ENCODE results near the gene PRDM5.

PRDM5 gene

DNA sequence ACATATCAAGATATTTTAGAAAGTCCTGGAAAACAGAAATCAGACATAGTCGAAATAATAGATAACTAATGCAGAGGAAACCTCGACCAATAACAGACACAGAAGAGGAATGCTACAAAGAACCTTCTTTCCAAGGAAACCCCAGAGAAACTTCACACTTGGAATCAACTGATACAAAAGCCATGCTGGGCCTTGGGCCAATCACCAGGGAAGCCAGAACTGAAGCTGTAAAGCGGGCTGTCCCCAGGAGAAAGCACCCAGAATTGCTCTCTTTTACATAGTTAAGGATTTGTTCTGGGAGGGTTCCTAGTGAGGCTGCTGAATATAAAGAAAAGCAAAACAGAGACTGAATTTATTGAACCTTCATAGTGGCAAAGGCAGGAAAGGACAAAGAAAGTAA, 100.5 kb downstream of the PRDM5 start:
- no peak overlapping the region for H3K4me3 ChIP-seq (ENCODE audit: insufficient read length, low read depth)
- no peaks in the 10 kb centered on the region for H3K9me3 ChIP-seq (ENCODE audit: insufficient read depth, low read length)
- no peak overlapping the region for H3K9ac ChIP-seq (ENCODE audit: insufficient read length, low read depth)
- peaks cover 3% of the 10 kb centered on the region for H3K36me3 ChIP-seq (ENCODE audit: insufficient read depth, insufficient read length, low read length)
- no peaks in the 10 kb centered on the region for H3K27me3 ChIP-seq (ENCODE audit: insufficient read depth, insufficient read length)
- no peaks in the 10 kb centered on the region for H3K4me1 ChIP-seq (ENCODE audit: insufficient read depth, insufficient read length)
- DNase-seq (ENCODE audit: low read depth, low spot score): no peak
- TF ChIP-seq ZNF274 (IDR thresholded peaks at IDR 0.05; ENCODE audit: low read depth, low read length) (no peak), SUZ12 (IDR thresholded peaks at IDR 0.05; ENCODE audit: extremely low read depth, insufficient read depth, insufficient read length) (no peak), YY1 (IDR thresholded peaks at IDR 0.05; ENCODE audit: insufficient read depth, insufficient read length) (no peak)

- Histone ChIP-seq H3K27me3 (ENCODE audit: insufficient read depth, insufficient read length) (no peaks in the 10 kb centered on the region), H3K4me3 (ENCODE audit: insufficient read length, low read depth) (no peak overlapping the region), H3K4me1 (ENCODE audit: insufficient read depth, insufficient read length) (no peaks in the 10 kb centered on the region), H3K9me3 (ENCODE audit: insufficient read depth, low read length) (no peaks in the 10 kb centered on the region), H3K36me3 (ENCODE audit: insufficient read depth, insufficient read length, low read length) (peaks cover 5% of the 10 kb centered on the region), H3K9ac (ENCODE audit: insufficient read length, low read depth) (no peak overlapping the region)
- TF ChIP-seq YY1 (IDR thresholded peaks at IDR 0.05; ENCODE audit: insufficient read depth, insufficient read length) (no peak), SUZ12 (IDR thresholded peaks at IDR 0.05; ENCODE audit: extremely low read depth, insufficient read depth, insufficient read length) (no peak), ZNF274 (IDR thresholded peaks at IDR 0.05; ENCODE audit: low read depth, low read length) (no peak)
- no peak for DNase-seq (ENCODE audit: low read depth, low spot score)
These were observed 101.5 kb downstream of the PRDM5 start for GRCh38 chr4:120821029-120821428.

DNA sequence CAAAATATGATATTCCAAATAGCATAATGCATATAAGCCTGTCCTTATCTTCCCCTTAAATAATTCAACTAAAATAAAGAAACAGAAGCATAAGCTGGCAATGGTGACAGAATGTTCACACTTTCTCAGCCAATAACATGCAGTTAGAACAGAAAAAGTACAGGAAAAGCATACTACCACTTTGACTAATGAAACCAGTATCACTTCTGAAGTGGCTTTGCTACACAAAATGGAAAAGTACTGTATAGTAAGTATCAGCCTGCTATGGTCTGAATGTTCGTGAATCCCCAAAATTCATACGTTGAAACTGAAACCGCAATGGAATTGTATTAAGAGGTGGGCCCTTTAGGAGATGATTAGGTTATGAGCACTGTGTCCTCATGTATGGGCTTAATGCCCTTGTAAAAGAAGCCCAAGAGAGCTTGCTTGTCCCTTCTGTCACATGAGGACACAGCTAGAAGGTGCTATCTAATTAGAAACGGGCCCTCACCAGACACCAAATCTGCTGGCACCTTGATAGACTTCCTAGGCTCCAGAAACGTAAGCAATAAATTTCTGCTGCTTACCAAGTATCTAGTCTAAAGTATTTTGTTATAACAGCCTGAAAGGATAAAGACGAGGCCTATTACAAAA, 102.6 kb downstream of the PRDM5 start:
- H3K27me3 ChIP-seq (ENCODE audit: insufficient read depth, insufficient read length): no peaks in the 10 kb centered on the region
- TF ChIP-seq SUZ12 (IDR thresholded peaks at IDR 0.05; ENCODE audit: extremely low read depth, insufficient read depth, insufficient read length) (no peak), YY1 (IDR thresholded peaks at IDR 0.05; ENCODE audit: insufficient read depth, insufficient read length) (no peak), ZNF274 (IDR thresholded peaks at IDR 0.05; ENCODE audit: low read depth, low read length) (no peak)
- no peaks in the 10 kb centered on the region for H3K9me3 ChIP-seq (ENCODE audit: insufficient read depth, low read length)
- H3K4me1 ChIP-seq (ENCODE audit: insufficient read depth, insufficient read length): no peaks in the 10 kb centered on the region
- DNase-seq (ENCODE audit: low read depth, low spot score): no peak
- no peak overlapping the region for H3K4me3 ChIP-seq (ENCODE audit: insufficient read length, low read depth)
- H3K36me3 ChIP-seq (ENCODE audit: insufficient read depth, insufficient read length, low read length): peaks cover 5% of the 10 kb centered on the region
- H3K9ac ChIP-seq (ENCODE audit: insufficient read length, low read depth): no peak overlapping the region

DNA sequence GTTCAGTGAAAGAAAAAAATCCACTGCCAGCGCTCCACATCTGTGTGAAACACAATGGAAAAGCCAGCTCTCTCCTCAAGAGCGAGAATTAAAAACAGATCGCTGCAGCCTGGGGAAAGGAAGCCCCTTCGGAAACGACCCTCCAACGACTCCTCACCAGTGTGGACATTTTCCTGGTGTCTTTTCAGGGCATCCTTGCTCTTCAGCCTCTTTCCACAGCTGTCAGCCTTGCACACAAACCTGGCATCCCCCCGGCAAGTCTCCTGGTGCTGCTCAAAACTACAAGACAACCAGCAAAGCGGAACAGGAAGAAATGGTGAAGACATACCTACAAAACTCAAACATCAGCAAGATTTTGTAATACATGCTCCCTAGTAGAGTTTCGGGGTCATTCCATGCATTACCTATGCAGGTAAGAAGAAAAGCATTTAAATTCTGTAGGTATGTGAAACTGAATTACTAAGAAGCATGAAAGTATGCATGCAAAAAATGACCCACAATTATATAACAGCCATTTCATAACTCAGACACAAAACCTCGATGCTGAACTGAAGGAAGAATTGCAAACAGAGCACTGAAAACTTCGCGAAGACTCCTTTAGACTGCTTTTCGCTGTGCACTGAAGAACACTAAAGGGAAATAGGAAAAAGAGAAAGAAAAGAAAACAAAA, 106.1 kb downstream of the PRDM5 start:
- H3K9ac ChIP-seq (ENCODE audit: insufficient read length, low read depth): no peak overlapping the region
- TF ChIP-seq YY1 (IDR thresholded peaks at IDR 0.05; ENCODE audit: insufficient read depth, insufficient read length) (no peak), ZNF274 (IDR thresholded peaks at IDR 0.05; ENCODE audit: low read depth, low read length) (no peak), SUZ12 (IDR thresholded peaks at IDR 0.05; ENCODE audit: extremely low read depth, insufficient read depth, insufficient read length) (no peak)
- peaks cover 5% of the 10 kb centered on the region for H3K36me3 ChIP-seq (ENCODE audit: insufficient read depth, insufficient read length, low read length)
- H3K4me3 ChIP-seq (ENCODE audit: insufficient read length, low read depth): no peak overlapping the region
- H3K9me3 ChIP-seq (ENCODE audit: insufficient read depth, low read length): no peaks in the 10 kb centered on the region
- no peaks in the 10 kb centered on the region for H3K4me1 ChIP-seq (ENCODE audit: insufficient read depth, insufficient read length)
- no peak for DNase-seq (ENCODE audit: low read depth, low spot score)
- H3K27me3 ChIP-seq (ENCODE audit: insufficient read depth, insufficient read length): no peaks in the 10 kb centered on the region

GRCh38 chr4:120815361-120815760, 107.2 kb downstream of the PRDM5 start:
- H3K27me3 ChIP-seq (ENCODE audit: insufficient read depth, insufficient read length): no peaks in the 10 kb centered on the region
- peaks cover 2% of the 10 kb centered on the region for H3K36me3 ChIP-seq (ENCODE audit: insufficient read depth, insufficient read length, low read length)
- H3K4me1 ChIP-seq (ENCODE audit: insufficient read depth, insufficient read length): no peaks in the 10 kb centered on the region
- TF ChIP-seq SUZ12 (IDR thresholded peaks at IDR 0.05; ENCODE audit: extremely low read depth, insufficient read depth, insufficient read length) (no peak), YY1 (IDR thresholded peaks at IDR 0.05; ENCODE audit: insufficient read depth, insufficient read length) (no peak), ZNF274 (IDR thresholded peaks at IDR 0.05; ENCODE audit: low read depth, low read length) (no peak)
- H3K9me3 ChIP-seq (ENCODE audit: insufficient read depth, low read length): peaks cover 3% of the 10 kb centered on the region
- no peak for DNase-seq (ENCODE audit: low read depth, low spot score)
- no peak overlapping the region for H3K4me3 ChIP-seq (ENCODE audit: insufficient read length, low read depth)
- no peak overlapping the region for H3K9ac ChIP-seq (ENCODE audit: insufficient read length, low read depth)

GRCh38 chr4:120814886-120815285, 107.6 kb downstream of the PRDM5 start:
- Histone ChIP-seq H3K4me3 (ENCODE audit: insufficient read length, low read depth) (no peak overlapping the region), H3K36me3 (ENCODE audit: insufficient read depth, insufficient read length, low read length) (peaks cover 2% of the 10 kb centered on the region)
- DNase-seq (ENCODE audit: low read depth, low spot score): no peak

GRCh38 chr4:120812216-120812615, 110.3 kb downstream of the PRDM5 start:
- Histone ChIP-seq H3K9me3 (ENCODE audit: insufficient read depth, low read length) (peaks cover 22% of the 10 kb centered on the region), H3K27me3 (ENCODE audit: insufficient read depth, insufficient read length) (no peaks in the 10 kb centered on the region), H3K9ac (ENCODE audit: insufficient read length, low read depth) (no peak overlapping the region), H3K4me1 (ENCODE audit: insufficient read depth, insufficient read length) (no peaks in the 10 kb centered on the region), H3K36me3 (ENCODE audit: insufficient read depth, insufficient read length, low read length) (peaks cover 2% of the 10 kb centered on the region), H3K4me3 (ENCODE audit: insufficient read length, low read depth) (no peak overlapping the region)
- no peak for DNase-seq (ENCODE audit: low read depth, low spot score)
- TF ChIP-seq SUZ12 (IDR thresholded peaks at IDR 0.05; ENCODE audit: extremely low read depth, insufficient read depth, insufficient read length) (no peak), YY1 (IDR thresholded peaks at IDR 0.05; ENCODE audit: insufficient read depth, insufficient read length) (no peak), ZNF274 (IDR thresholded peaks at IDR 0.05; ENCODE audit: low read depth, low read length) (no peak)

More at GRCh38 chr4:120814886-120815285, 107.6 kb downstream of the PRDM5 start:
- Histone ChIP-seq H3K27me3 (ENCODE audit: insufficient read depth, insufficient read length) (no peaks in the 10 kb centered on the region), H3K9me3 (ENCODE audit: insufficient read depth, low read length) (peaks cover 7% of the 10 kb centered on the region), H3K9ac (ENCODE audit: insufficient read length, low read depth) (no peak overlapping the region), H3K4me1 (ENCODE audit: insufficient read depth, insufficient read length) (no peaks in the 10 kb centered on the region)
- TF ChIP-seq ZNF274 (IDR thresholded peaks at IDR 0.05; ENCODE audit: low read depth, low read length) (no peak), YY1 (IDR thresholded peaks at IDR 0.05; ENCODE audit: insufficient read depth, insufficient read length) (no peak), SUZ12 (IDR thresholded peaks at IDR 0.05; ENCODE audit: extremely low read depth, insufficient read depth, insufficient read length) (no peak)

All from NT2/D1 (cell line).